ENCODE measurements around the gene IL4I1.

Gene IL4I1

DNA sequence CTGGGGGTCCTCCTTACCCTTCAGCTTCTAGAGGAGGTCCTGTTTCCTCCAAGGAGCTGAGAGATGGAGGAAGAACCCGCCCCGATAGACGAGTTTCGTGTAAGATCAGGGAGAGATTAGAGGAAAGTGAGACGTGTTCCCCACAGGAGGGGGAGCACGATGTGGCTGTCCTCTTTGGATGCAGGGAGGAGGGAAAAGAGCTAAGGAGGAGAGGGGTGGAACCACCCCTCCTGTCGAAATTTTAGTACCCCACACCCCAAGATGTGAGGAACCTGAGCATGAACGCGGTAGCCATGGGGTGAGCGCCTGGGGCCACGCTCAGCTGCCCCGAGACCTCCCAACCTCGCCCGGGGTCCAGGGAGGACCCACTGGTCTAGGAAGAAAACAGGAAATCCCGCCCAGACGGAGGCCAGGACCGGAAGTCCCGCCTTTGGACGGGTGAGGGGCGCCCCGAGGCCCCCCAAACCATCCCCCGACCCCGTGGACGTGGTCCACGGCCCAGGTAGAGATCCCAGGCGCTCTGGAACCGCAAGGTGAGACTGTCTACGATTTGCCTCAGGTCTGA is 20.7 kb downstream of the IL4I1 start:
- TF ChIP-seq, protein P1, sequence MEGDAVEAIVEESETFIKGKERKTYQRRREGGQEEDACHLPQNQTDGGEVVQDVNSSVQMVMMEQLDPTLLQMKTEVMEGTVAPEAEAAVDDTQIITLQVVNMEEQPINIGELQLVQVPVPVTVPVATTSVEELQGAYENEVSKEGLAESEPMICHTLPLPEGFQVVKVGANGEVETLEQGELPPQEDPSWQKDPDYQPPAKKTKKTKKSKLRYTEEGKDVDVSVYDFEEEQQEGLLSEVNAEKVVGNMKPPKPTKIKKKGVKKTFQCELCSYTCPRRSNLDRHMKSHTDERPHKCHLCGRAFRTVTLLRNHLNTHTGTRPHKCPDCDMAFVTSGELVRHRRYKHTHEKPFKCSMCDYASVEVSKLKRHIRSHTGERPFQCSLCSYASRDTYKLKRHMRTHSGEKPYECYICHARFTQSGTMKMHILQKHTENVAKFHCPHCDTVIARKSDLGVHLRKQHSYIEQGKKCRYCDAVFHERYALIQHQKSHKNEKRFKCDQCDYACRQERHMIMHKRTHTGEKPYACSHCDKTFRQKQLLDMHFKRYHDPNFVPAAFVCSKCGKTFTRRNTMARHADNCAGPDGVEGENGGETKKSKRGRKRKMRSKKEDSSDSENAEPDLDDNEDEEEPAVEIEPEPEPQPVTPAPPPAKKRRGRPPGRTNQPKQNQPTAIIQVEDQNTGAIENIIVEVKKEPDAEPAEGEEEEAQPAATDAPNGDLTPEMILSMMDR (IDR thresholded peaks at IDR 0.05) = no peak
- DNase-seq (ENCODE audit: low spot score) = no peak
- Histone ChIP-seq H3K27ac (peak overlapping the region; percentile 99 to 100), H3K4me3 (peak overlapping the region; percentile 94)

DNA sequence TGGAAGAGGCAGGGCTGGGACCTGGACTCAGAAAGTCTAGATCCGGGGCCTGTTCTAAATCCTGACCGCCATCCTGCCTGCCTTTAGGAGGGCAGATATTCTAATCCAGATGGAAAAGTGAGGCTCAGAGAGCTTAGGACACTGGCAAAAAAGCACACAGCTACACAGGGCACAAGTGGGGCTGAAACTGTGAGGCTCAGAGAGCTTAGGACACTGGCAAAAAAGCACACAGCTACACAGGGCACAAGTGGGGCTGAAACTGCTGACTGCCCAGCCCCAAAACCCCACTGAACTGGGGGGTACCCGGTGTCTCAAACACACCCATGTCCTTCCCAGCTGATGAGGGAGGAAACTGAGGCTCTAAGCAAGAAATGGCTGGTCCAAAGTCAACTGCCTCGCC is 21.5 kb downstream of the IL4I1 start:
- TF ChIP-seq, protein P1 (IDR thresholded peaks at IDR 0.05) = no peak
- Histone ChIP-seq H3K27ac (peak overlapping the region; percentile 99 to 100), H3K4me3 (peak overlapping the region; percentile 94)
- DNase-seq (ENCODE audit: low spot score) = no peak

DNA sequence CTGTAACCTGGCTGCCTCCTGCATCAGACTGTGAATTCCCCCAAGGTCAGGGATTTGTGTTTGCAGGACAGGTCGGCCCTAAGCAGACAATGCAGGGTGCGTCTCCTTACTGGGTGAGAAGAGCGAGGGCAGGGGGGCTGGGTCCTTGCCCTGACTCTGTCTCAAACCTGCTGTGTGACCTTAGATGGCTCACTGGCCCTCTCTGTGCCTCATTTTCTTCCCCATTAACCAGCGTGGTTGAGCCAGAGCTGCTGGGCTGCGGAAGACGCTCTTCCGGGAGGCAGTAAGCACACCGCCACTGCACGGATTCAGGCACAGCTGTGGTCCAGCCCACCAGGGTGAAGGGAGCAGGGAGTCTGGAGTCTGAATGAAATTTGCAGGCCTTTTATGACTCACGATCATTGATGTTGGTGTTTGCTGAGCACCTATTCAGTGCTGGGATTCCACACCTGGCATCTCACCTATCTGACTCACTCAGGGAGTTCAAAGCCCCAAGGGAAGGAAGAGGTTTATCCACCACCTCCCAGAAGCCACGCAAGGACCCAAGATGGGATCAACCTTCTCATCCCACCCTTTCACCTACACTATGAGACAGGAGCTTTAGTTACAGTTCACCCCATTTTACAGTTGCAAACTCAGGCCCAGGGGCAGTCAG is 22.1 kb downstream of the IL4I1 start:
- Histone ChIP-seq H3K4me3 (no peak overlapping the region), H3K27ac (no peak overlapping the region)
- DNase-seq (ENCODE audit: low spot score) = no peak
- TF ChIP-seq, protein P1 (IDR thresholded peaks at IDR 0.05) = no peak

DNA sequence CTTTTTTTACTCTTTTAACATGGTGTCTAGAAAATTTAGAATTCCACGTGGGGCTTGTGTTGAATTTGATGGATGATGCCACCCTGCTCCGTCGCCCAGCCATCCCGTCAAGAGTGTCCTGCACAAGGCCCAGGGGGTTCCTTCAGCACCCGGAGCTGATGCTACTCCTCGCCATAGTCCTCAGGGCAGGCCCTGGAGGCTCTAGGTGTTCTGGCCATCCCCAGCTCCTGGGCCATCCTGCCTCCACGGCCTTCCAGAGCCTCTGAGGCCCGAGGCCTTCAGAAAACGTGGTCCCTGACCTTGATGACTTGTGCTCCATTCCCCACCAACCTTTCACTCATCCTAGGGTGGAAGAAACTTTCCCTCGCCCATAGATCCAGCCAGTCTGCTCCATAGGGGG is 22.9 kb downstream of the IL4I1 start:
- DNase-seq (ENCODE audit: low spot score) = no peak
- H3K27ac ChIP-seq = no peak overlapping the region
- TF ChIP-seq, protein P1 (IDR thresholded peaks at IDR 0.05) = no peak
- H3K4me3 ChIP-seq = no peak overlapping the region

DNA sequence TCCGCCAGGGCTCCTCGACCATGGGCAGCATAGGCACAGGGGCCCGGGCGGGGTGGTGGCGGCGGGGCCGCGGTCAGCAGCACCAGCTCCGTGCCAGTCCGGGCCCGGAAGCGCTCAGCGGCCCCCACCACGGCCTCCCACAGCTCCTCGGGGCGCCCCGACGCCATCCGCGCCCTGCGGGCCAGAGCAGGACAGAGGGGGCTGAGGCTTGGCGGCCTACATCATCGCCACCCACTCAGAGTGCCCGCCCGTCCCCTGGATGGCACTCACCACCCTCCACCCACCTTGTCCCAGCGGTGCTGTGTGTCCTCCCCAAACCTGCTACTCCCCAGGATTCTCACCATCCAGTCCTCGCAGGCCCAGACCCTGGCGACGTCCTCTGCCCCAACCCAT is 23.6 kb downstream of the IL4I1 start:
- DNase-seq (ENCODE audit: low spot score) = no peak
- TF ChIP-seq, protein P1 (IDR thresholded peaks at IDR 0.05) = no peak
- no peak overlapping the region for H3K4me3 ChIP-seq
- no peak overlapping the region for H3K27ac ChIP-seq

DNA sequence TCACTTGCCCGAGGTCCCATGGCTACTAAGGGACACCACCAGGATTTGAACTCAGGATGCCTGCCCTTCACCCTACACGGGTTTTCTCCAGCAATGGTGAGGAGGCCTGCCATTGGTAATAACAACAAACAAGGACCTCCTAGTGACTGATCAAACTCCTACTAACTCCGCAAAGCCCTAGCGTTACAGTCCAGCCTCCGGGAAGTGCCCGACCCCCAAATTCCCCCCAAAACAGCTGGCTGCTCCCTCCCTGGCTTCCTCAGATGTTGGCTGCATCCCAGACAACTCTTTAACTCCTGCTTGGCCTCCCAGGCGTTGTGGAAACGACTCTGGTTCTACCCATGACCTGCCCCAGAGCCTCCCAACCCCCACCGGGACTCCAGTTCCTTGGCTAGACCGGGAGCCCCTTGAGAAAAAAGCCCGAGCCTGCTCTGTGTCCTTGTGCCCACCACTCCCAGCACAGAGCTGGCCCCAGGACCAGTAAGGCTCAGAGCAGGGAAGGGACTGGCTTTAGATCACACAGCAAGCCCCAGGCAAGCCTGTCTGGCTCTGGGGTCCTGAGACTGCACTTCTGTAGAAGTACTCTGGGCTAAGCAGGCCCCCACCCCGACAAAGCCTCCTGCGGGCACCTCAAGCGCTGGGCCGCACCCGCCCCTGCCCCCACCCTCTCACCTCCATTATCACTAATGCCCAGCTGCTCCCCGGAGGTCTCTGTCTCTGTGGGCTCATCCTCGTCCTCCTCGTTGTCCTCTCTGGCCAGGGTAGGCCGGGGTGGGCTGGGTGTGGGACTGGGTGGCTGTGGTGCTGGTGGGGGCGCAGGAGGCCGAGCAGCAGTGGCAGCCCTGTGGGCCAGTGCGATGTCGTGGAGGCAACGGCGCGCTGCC is 24.2 kb downstream of the IL4I1 start:
- H3K4me3 ChIP-seq = no peak overlapping the region
- no peak overlapping the region for H3K27ac ChIP-seq
- TF ChIP-seq, protein P1 (IDR thresholded peaks at IDR 0.05) = no peak
- no peak for DNase-seq (ENCODE audit: low spot score)
